GF-D8 (cell line): ENCODE data around the gene USP32.
"Not testable (repeated sequence)": the region's sequence is repeated elsewhere in the genome, so short reads cannot be mapped to it uniquely, and the experiment has no call there.

Experiments used
- DNase-seq: peaks from one replicate; lab custom pipeline; 2025; lab: John Stamatoyannopoulos, UW

The USP32 gene

GRCh38 chr17:60372790-60373483 is 19.0 kb downstream of the USP32 start:
- DNase-seq: no peak

- peak; percentile 76 for DNase-seq
These were observed 20.0 kb downstream of the USP32 start for GRCh38 chr17:60371818-60372510.

- DNase-seq: no peak
These were observed 20.5 kb downstream of the USP32 start for GRCh38 chr17:60371416-60371815.

GRCh38 chr17:60369727-60370126 is 22.2 kb downstream of the USP32 start:
- no peak for DNase-seq

GRCh38 chr17:60363700-60364405 is 28.1 kb downstream of the USP32 start:
- no peak for DNase-seq

GRCh38 chr17:60362329-60362728 is 29.6 kb downstream of the USP32 start:
- no peak for DNase-seq

GRCh38 chr17:60361889-60362288 is 30.0 kb downstream of the USP32 start:
- DNase-seq: no peak

GRCh38 chr17:60359415-60359814 is 32.5 kb downstream of the USP32 start:
- DNase-seq: no peak

- DNase-seq: no peak
These were observed 33.2 kb downstream of the USP32 start for GRCh38 chr17:60358606-60359225.

- no peak for DNase-seq
These were observed 35.0 kb downstream of the USP32 start for GRCh38 chr17:60356940-60357339.

GRCh38 chr17:60355663-60356594 is 36.0 kb downstream of the USP32 start:
- no peak for DNase-seq

- peak; percentile 14 for DNase-seq
These were observed 37.7 kb downstream of the USP32 start for GRCh38 chr17:60354223-60354622.

- no peak for DNase-seq
These were observed 38.2 kb downstream of the USP32 start for GRCh38 chr17:60353773-60354172.

GRCh38 chr17:60352569-60352968 is 39.4 kb downstream of the USP32 start:
- no peak for DNase-seq

GRCh38 chr17:60352071-60352470 is 39.9 kb downstream of the USP32 start:
- DNase-seq: no peak

GRCh38 chr17:60351012-60351695 is 40.8 kb downstream of the USP32 start:
- no peak for DNase-seq

GRCh38 chr17:60348616-60349015 is 43.3 kb downstream of the USP32 start:
- DNase-seq: no peak

- DNase-seq: no peak
These were observed 46.7 kb downstream of the USP32 start for GRCh38 chr17:60345233-60345632.

- DNase-seq: not testable (repeated sequence)
These were observed 49.4 kb downstream of the USP32 start for GRCh38 chr17:60342492-60342891.

- DNase-seq: no peak
These were observed 56.6 kb downstream of the USP32 start for GRCh38 chr17:60335289-60335688.

GRCh38 chr17:60333628-60334031 is 58.3 kb downstream of the USP32 start:
- DNase-seq: no peak
